ENCODE measurements around the gene SAT1. TPM values are rescaled to one million over a fixed set of nuclear protein-coding genes. Genes with fewer than 3 reads are reported as not detected.

SAT1 gene
- total RNA-seq, 1 donor from 2014 or later: 193 TPM

DNA sequence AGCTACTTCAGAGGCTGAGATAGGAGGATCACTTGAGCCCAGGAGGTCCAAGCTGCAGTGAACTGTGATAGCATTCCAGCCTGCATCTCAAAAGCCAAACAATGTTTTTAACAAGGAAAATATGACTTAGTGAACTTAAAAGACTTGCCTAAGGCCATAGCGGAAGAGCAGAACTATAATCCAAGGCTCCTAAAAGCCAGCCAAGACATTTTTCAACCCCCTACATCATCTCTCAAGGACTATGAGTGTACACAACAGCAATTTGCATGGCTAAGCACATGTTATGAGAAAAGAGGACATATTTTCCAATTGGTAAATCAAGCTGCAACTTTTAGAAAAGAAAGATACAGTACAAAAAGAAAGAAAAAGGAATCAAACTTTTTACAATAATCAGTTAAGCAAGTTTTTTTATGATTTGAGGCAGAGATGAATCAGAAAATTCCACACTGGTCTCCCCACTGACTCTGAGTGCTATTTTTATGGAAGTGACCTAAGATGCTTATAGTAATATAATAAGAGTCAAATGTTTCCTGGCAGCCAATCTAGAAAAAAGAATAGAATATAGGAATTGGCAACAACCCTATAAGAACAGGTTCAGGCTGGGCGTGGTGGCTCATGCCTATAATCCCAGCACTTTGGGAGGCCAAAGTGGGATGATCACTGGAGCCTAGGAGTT lies 30.1 kb upstream of the SAT1 start:
- TF ChIP-seq, protein P1, sequence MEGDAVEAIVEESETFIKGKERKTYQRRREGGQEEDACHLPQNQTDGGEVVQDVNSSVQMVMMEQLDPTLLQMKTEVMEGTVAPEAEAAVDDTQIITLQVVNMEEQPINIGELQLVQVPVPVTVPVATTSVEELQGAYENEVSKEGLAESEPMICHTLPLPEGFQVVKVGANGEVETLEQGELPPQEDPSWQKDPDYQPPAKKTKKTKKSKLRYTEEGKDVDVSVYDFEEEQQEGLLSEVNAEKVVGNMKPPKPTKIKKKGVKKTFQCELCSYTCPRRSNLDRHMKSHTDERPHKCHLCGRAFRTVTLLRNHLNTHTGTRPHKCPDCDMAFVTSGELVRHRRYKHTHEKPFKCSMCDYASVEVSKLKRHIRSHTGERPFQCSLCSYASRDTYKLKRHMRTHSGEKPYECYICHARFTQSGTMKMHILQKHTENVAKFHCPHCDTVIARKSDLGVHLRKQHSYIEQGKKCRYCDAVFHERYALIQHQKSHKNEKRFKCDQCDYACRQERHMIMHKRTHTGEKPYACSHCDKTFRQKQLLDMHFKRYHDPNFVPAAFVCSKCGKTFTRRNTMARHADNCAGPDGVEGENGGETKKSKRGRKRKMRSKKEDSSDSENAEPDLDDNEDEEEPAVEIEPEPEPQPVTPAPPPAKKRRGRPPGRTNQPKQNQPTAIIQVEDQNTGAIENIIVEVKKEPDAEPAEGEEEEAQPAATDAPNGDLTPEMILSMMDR (IDR thresholded peaks at IDR 0.05; ENCODE audit: unreplicated experiment): no peak
- Mint-ChIP-seq H3K4me1 (ENCODE audit: low read depth) (peaks cover 2% of the 10 kb centered on the region), H3K27ac (peak overlapping the region; percentile 67), H3K27me3 (no peaks in the 10 kb centered on the region), H3K9me3 (ENCODE audit: low read depth) (no peaks in the 10 kb centered on the region), H3K4me3 (ENCODE audit: low read depth) (no peak overlapping the region), H3K36me3 (ENCODE audit: insufficient read depth) (no peaks in the 10 kb centered on the region)
- DNase-seq (ENCODE audit: low spot score, unreplicated experiment): no peak

DNA sequence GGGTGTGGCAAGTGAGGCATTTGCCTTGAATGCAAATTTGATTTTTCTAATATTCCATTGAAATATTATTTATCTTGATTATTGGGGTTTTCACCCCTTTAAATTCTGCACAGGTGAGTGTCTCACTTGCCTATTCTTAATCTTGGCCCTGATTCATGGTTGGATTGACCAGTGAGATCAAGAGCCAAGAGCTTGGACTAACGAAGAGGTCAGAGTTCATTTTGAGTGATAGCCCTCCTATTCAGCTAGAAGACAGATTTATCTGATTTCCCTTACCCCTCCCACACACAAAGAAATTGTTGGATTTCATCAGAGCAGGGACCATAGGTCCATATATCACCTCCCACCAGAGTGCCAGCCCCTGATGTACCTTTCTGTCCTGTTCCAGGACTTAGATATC lies 28.3 kb upstream of the SAT1 start:
- Mint-ChIP-seq H3K27ac (no peak overlapping the region), H3K9me3 (ENCODE audit: low read depth) (no peaks in the 10 kb centered on the region), H3K27me3 (no peaks in the 10 kb centered on the region), H3K4me1 (ENCODE audit: low read depth) (peaks cover 2% of the 10 kb centered on the region), H3K4me3 (ENCODE audit: low read depth) (no peak overlapping the region), H3K36me3 (ENCODE audit: insufficient read depth) (no peaks in the 10 kb centered on the region)
- DNase-seq (ENCODE audit: low spot score, unreplicated experiment): no peak
- TF ChIP-seq, protein P1 (IDR thresholded peaks at IDR 0.05; ENCODE audit: unreplicated experiment): no peak

DNA sequence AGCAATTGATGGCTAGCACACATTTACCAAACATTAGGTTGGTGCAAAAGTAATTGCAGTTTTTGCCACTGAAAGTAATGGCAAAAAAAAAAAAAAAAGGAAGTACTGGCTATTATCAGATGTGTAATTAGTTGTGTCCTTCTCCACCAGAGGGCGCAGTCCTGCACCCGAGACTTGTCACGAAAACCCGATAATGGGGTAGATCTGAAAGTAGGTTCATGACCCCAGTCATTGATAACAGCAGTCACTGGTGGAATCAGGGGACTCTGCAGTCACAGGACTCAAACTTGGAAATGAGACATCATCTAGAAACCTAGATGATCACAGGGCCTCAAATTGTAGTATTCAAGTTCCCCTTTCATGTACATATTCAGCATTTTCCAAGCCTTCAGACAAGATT lies 26.8 kb upstream of the SAT1 start:
- Mint-ChIP-seq H3K27ac (no peak overlapping the region), H3K36me3 (ENCODE audit: insufficient read depth) (no peaks in the 10 kb centered on the region), H3K4me3 (ENCODE audit: low read depth) (no peak overlapping the region), H3K9me3 (ENCODE audit: low read depth) (no peaks in the 10 kb centered on the region), H3K4me1 (ENCODE audit: low read depth) (peaks cover 2% of the 10 kb centered on the region), H3K27me3 (no peaks in the 10 kb centered on the region)
- TF ChIP-seq, protein P1 (IDR thresholded peaks at IDR 0.05; ENCODE audit: unreplicated experiment): peak; percentile 73
- DNase-seq (ENCODE audit: low spot score, unreplicated experiment): peak; percentile 28

DNA sequence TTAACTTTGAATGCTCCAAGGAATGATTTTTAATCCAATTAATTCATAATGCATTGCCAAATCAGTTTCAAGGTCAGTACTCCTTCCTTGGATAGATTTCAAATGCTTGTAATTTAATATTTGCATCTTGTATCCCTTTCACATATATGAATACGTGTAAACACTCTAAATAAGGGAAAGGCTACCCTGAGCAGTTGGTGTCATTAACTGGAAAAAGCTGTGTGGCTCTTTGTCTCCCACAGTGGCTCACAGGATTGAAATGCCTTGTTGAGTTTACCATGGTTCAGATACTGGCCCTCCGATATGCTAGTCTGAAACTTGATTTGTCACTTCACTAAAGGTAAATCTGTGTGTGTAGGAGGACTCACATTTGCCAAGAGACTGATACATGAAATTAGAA lies 23.2 kb upstream of the SAT1 start:
- H3K9me3 Mint-ChIP-seq (ENCODE audit: low read depth): no peaks in the 10 kb centered on the region
- TF ChIP-seq, protein P1 (IDR thresholded peaks at IDR 0.05; ENCODE audit: unreplicated experiment): no peak
- peaks cover 9% of the 10 kb centered on the region for H3K4me1 Mint-ChIP-seq (ENCODE audit: low read depth)
- no peak for DNase-seq (ENCODE audit: low spot score, unreplicated experiment)
- H3K27ac Mint-ChIP-seq: no peak overlapping the region
- no peaks in the 10 kb centered on the region for H3K27me3 Mint-ChIP-seq
- H3K36me3 Mint-ChIP-seq (ENCODE audit: insufficient read depth): no peaks in the 10 kb centered on the region
- H3K4me3 Mint-ChIP-seq (ENCODE audit: low read depth): no peak overlapping the region

DNA sequence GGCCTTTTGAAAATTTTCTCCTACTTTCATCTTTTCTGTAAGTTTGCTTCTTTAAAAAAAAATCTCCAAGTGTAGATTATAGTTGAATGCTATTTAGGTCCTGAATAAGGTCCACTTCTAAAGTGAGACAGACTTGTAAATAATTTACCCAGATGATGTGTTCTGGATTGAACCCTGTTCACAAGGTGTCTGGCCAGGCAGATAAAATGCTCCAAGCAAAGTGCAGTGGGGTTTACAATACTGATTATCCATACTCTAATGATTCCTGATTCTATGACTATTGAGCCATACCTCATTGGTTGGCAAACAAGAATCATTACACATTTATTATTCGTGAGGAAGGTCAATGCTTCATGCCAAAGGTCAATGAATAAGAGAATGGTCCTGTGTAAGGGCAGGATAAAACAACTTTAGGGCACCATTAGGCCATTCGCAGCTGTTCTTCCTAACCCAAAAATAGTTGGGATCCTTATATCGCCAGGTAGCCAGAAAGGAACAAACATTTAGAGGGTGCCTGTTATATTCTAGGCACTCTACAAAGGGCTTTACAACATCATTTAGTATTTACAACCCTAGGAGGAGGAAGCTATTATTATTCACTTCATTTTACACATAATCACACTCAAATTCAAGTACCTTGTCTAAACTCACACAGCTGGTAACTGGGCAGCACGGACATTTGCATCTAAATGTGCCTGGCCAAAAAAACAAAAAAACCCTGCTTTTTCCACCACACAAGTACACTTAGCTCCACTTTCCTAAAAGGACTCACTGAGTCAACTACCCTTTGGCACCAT lies 18.6 kb upstream of the SAT1 start:
- TF ChIP-seq, protein P1 (IDR thresholded peaks at IDR 0.05; ENCODE audit: unreplicated experiment): no peak
- Mint-ChIP-seq H3K27me3 (no peaks in the 10 kb centered on the region), H3K27ac (no peak overlapping the region), H3K9me3 (ENCODE audit: low read depth) (no peaks in the 10 kb centered on the region), H3K4me3 (ENCODE audit: low read depth) (no peak overlapping the region), H3K36me3 (ENCODE audit: insufficient read depth) (no peaks in the 10 kb centered on the region), H3K4me1 (ENCODE audit: low read depth) (peaks cover 8% of the 10 kb centered on the region)
- DNase-seq (ENCODE audit: low spot score, unreplicated experiment): no peak
